OCI-LY1 (cell line): ENCODE data around the gene UHMK1.

Source experiments
- H2AFZ ChIP-seq: fragments of 200-600 bp; sonication (generic), shearing (Covaris generic); 2 replicates; pipeline ENCODE4 v1.6.0; 2014; ENCODE audit warnings: antibody characterized with exemption, mild to moderate bottlenecking, low read length
- H3F3A ChIP-seq: fragments of 200-600 bp; sonication (generic), shearing (Covaris generic); 2 replicates; pipeline ENCODE4 v1.6.0; 2014; ENCODE audit warnings: mild to moderate bottlenecking, antibody characterized with exemption, low read length, moderate library complexity; ENCODE audit not compliant: insufficient read depth
- H3K27ac ChIP-seq: fragments of 200-600 bp; sonication (generic); 2 replicates; pipeline ENCODE4 v1.5.1; 2014; ENCODE audit warnings: low read length, mixed run types, mild to moderate bottlenecking, low read depth; ENCODE audit not compliant: poor library complexity, severe bottlenecking
- H3K27me3 ChIP-seq: fragments of 200-600 bp; sonication (generic); 2 replicates; pipeline ENCODE4 v1.6.0; 2014; ENCODE audit warnings: antibody characterized with exemption, mild to moderate bottlenecking, low read length, moderate library complexity; ENCODE audit not compliant: insufficient read depth
- H3K36me3 ChIP-seq: fragments of 200-600 bp; sonication (generic); 2 replicates; pipeline ENCODE4 v1.6.1; 2014; ENCODE audit warnings: mild to moderate bottlenecking, antibody characterized with exemption, low read length, moderate library complexity, mixed read lengths; ENCODE audit not compliant: insufficient read depth
- H3K4me1 ChIP-seq: fragments of 200-600 bp; sonication (generic); 2 replicates; pipeline ENCODE4 v1.5.1; 2014; ENCODE audit warnings: mild to moderate bottlenecking, low read length, moderate library complexity; ENCODE audit not compliant: insufficient read depth, severe bottlenecking
- H3K4me2 ChIP-seq: fragments of 200-600 bp; sonication (generic), shearing (Covaris generic); 2 replicates; pipeline ENCODE4 v1.6.1; 2014; ENCODE audit warnings: low read length
- H3K4me3 ChIP-seq: fragments of 200-600 bp; sonication (generic); 2 replicates; pipeline ENCODE4 v1.5.1; 2014; ENCODE audit warnings: low read length, low read depth, mild to moderate bottlenecking, mixed read lengths; ENCODE audit not compliant: poor library complexity, severe bottlenecking
- H3K79me2 ChIP-seq: fragments of 200-600 bp; shearing (Covaris generic); 2 replicates; pipeline ENCODE4 v1.6.1; 2016; ENCODE audit warnings: mixed run types, low read length, mixed read lengths; ENCODE audit not compliant: insufficient read depth
- H3K9ac ChIP-seq: fragments of 200-600 bp; sonication (generic), shearing (Covaris generic); 2 replicates; pipeline ENCODE4 v1.6.1; 2014; ENCODE audit warnings: mild to moderate bottlenecking, low read length, mixed read lengths
- H3K9me2 ChIP-seq: fragments of 200-600 bp; sonication (generic), shearing (Covaris generic); 2 replicates; pipeline ENCODE4 v1.6.1; 2014; ENCODE audit warnings: low read depth, mild to moderate bottlenecking, low read length, mixed read lengths
- H3K9me3 ChIP-seq: fragments of 200-600 bp; shearing (Covaris generic); 2 replicates; pipeline ENCODE4 v1.6.1; 2014; ENCODE audit warnings: low read length, mixed read lengths
- H4K20me1 ChIP-seq: fragments of 200-600 bp; sonication (generic), shearing (Covaris generic); 2 replicates; pipeline ENCODE4 v1.6.0; 2016; ENCODE audit warnings: mild to moderate bottlenecking, low read length; ENCODE audit not compliant: insufficient read depth
- CTCF ChIP-seq: fragments of 200-600 bp; sonication (generic), shearing (Covaris generic); IDR thresholded peaks from 2 replicates; pipeline ENCODE4 v1.5.1; 2017; ENCODE audit warnings: mild to moderate bottlenecking, antibody characterized with exemption, low read length, moderate library complexity, mixed read lengths
- EZH2 ChIP-seq: fragments of 200-600 bp; sonication (generic), shearing (Covaris generic); IDR thresholded peaks from 2 replicates; pipeline ENCODE4 v1.8.0; 2017; ENCODE audit warnings: borderline replicate concordance, mixed run types, mild to moderate bottlenecking, antibody characterized with exemption, low read length, moderate library complexity, mixed read lengths

The UHMK1 gene

GRCh38 chr1:162500805-162501204, 3.2 kb downstream of the UHMK1 start:
- peaks cover 24% of the 10 kb centered on the region for H3K4me1 ChIP-seq
- H2AFZ ChIP-seq: no peak overlapping the region
- no peaks in the 10 kb centered on the region for H3K9me2 ChIP-seq
- no peaks in the 10 kb centered on the region for H3K9me3 ChIP-seq
- no peaks in the 10 kb centered on the region for H4K20me1 ChIP-seq
- no peak overlapping the region for H3K4me2 ChIP-seq
- no peak overlapping the region for H3K27ac ChIP-seq
- peaks cover 57% of the 10 kb centered on the region for H3K36me3 ChIP-seq
- TF ChIP-seq EZH2: no peak
- no peak for TF ChIP-seq CTCF
- no peak overlapping the region for H3K9ac ChIP-seq
- peaks cover 22% of the 10 kb centered on the region for H3K79me2 ChIP-seq
- H3K27me3 ChIP-seq: no peaks in the 10 kb centered on the region
- no peaks in the 10 kb centered on the region for H3F3A ChIP-seq
- H3K4me3 ChIP-seq: no peak overlapping the region

GRCh38 chr1:162502077-162502476, 4.5 kb downstream of the UHMK1 start:
- H3K4me1 ChIP-seq: peaks cover 22% of the 10 kb centered on the region
- no peak overlapping the region for H3K9ac ChIP-seq
- peaks cover 22% of the 10 kb centered on the region for H3K79me2 ChIP-seq
- peaks cover 68% of the 10 kb centered on the region for H3K36me3 ChIP-seq
- H3K27ac ChIP-seq: no peak overlapping the region
- no peaks in the 10 kb centered on the region for H3K9me2 ChIP-seq
- H3K4me2 ChIP-seq: no peak overlapping the region
- TF ChIP-seq EZH2 (no peak), CTCF (no peak)
- H3K27me3 ChIP-seq: no peaks in the 10 kb centered on the region
- H3K4me3 ChIP-seq: no peak overlapping the region
- H2AFZ ChIP-seq: no peak overlapping the region
- H3F3A ChIP-seq: no peaks in the 10 kb centered on the region
- H4K20me1 ChIP-seq: no peaks in the 10 kb centered on the region
- no peaks in the 10 kb centered on the region for H3K9me3 ChIP-seq

GRCh38 chr1:162502928-162503327, 5.3 kb downstream of the UHMK1 start:
- peaks cover 22% of the 10 kb centered on the region for H3K79me2 ChIP-seq
- peaks cover 18% of the 10 kb centered on the region for H3K4me1 ChIP-seq
- H3K27me3 ChIP-seq: no peaks in the 10 kb centered on the region
- H3K9me3 ChIP-seq: no peaks in the 10 kb centered on the region
- H4K20me1 ChIP-seq: no peaks in the 10 kb centered on the region
- H3K36me3 ChIP-seq: peaks cover 73% of the 10 kb centered on the region
- no peaks in the 10 kb centered on the region for H3K9me2 ChIP-seq
- no peak overlapping the region for H3K9ac ChIP-seq
- no peak overlapping the region for H2AFZ ChIP-seq
- H3K4me3 ChIP-seq: no peak overlapping the region
- TF ChIP-seq EZH2: no peak
- TF ChIP-seq CTCF: no peak
- H3F3A ChIP-seq: no peaks in the 10 kb centered on the region
- H3K4me2 ChIP-seq: no peak overlapping the region
- no peak overlapping the region for H3K27ac ChIP-seq
